ENCODE data around the gene RNF220.

DNA sequence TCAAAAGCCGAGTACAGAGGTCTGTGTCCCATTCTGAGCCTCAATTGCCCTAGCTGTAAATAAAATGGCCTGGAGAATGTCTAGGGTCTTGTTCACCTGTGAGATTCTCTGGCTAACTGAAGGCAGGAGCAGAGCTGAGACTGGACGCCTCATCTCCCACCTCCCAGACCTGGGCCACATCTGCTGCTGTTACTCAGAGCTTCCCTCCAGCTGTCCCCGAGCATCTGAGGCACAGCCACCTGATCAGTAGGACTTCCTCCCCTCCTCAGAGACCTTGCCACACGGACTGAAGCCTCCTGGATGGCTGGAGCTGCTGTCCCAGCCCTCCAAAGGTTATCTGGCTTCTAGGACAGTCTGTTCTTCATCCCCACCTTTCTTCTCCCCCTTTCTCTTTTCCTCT lies 206.8 kb downstream of the RNF220 start:
- TF ChIP-seq, protein P1, sequence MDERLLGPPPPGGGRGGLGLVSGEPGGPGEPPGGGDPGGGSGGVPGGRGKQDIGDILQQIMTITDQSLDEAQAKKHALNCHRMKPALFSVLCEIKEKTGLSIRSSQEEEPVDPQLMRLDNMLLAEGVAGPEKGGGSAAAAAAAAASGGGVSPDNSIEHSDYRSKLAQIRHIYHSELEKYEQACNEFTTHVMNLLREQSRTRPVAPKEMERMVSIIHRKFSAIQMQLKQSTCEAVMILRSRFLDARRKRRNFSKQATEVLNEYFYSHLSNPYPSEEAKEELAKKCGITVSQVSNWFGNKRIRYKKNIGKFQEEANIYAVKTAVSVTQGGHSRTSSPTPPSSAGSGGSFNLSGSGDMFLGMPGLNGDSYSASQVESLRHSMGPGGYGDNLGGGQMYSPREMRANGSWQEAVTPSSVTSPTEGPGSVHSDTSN (CRISPR knock-in tag; IDR thresholded peaks at IDR 0.05; ENCODE audit: low read depth): no peak
- TF ChIP-seq, protein P1 (tag; conservative IDR thresholded peaks at IDR 0.05; ENCODE audit: low read depth): no peak
- TF ChIP-seq, protein P2, sequence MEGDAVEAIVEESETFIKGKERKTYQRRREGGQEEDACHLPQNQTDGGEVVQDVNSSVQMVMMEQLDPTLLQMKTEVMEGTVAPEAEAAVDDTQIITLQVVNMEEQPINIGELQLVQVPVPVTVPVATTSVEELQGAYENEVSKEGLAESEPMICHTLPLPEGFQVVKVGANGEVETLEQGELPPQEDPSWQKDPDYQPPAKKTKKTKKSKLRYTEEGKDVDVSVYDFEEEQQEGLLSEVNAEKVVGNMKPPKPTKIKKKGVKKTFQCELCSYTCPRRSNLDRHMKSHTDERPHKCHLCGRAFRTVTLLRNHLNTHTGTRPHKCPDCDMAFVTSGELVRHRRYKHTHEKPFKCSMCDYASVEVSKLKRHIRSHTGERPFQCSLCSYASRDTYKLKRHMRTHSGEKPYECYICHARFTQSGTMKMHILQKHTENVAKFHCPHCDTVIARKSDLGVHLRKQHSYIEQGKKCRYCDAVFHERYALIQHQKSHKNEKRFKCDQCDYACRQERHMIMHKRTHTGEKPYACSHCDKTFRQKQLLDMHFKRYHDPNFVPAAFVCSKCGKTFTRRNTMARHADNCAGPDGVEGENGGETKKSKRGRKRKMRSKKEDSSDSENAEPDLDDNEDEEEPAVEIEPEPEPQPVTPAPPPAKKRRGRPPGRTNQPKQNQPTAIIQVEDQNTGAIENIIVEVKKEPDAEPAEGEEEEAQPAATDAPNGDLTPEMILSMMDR (IDR thresholded peaks at IDR 0.05 in 2 of 3, conservative IDR thresholded peaks at IDR 0.05 in 1 of 3; ENCODE audit: insufficient read depth in 2 of 3, low read depth in 1 of 3, low read length in 3 of 3): no peak
- no peak for TF ChIP-seq CXXC5 (CRISPR knock-in tag; IDR thresholded peaks at IDR 0.05)
- no peak for TF ChIP-seq ZZZ3 (IDR thresholded peaks at IDR 0.05)
- TF ChIP-seq ZNF347 (CRISPR knock-in tag; IDR thresholded peaks at IDR 0.05; ENCODE audit: low read depth): no peak
- TF ChIP-seq SUPT5H (IDR thresholded peaks at IDR 0.05): no peak
- no peak for TF ChIP-seq MAZ (CRISPR knock-in tag; conservative IDR thresholded peaks at IDR 0.05 in 1 of 2, IDR thresholded peaks at IDR 0.05 in 1 of 2)
- no peak for TF ChIP-seq MXI1 (IDR thresholded peaks at IDR 0.05; ENCODE audit: low read depth, low read length)
- TF ChIP-seq POLR2AphosphoS5 (IDR thresholded peaks at IDR 0.05; ENCODE audit: control insufficient read depth, insufficient read depth, low read depth, low read length): no peak
- no peak for TF ChIP-seq TCF7 (IDR thresholded peaks at IDR 0.05; ENCODE audit: borderline replicate concordance)
- TF ChIP-seq POLR2A (conservative IDR thresholded peaks at IDR 0.05): no peak

Data from K562 (cell line).